DMS79 (cell line): Measurements from ENCODE around the gene CGB3.
A peak's percentile ranks its signal among the peaks of the same experiment; 100 is the strongest.
"Not testable (repeated sequence)": the region's sequence is repeated elsewhere in the genome, so short reads cannot be mapped to it uniquely, and the experiment has no call there.

ENCODE experiments used
- DNase-seq: peaks from one replicate; lab custom pipeline; 2025; lab: John Stamatoyannopoulos, UW

Gene CGB3

DNA sequence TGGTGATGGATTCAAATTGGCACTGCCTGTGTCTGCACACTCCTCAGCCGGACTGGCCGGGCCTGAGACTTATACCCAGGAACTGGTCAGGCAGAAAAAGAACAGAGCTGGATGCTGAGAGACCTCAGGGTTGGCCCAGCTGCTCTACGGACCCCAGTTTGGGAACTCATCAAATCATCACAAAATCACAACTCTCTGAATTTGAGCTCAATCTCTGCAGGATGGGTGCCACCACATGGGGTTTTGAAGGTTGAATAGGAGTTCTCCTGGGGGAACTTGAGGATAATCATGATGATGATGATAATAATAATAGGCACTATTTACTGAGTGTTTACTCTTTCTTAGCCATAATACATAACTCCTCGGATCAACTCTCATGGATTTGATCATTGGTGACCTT is 18.5 kb upstream of the CGB3 start:
- DNase-seq, result not testable (repeated sequence)

DNA sequence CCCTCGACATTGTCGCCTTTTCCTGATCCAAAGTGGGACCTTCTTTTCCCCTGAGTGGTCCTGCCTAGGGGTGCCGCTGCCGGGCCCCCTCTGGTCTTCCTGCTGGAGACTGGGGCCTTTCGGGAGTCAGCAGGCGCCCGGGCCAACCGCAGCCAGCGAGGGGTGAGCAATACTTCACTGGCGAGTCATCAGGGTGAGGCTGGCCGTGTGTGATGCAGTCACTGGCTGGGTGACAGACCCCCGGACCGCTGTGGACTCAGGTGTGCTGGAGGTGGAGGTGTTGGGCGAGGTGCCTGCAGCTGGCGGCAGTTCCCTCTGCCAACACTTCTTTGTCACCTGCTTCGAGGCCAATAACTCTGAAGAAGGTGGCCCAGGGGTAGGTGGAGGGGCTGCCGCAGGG is 18.0 kb upstream of the CGB3 start:
- no peak for DNase-seq

- not testable (repeated sequence) for DNase-seq
Observed at GRCh38 chr19:49039736-49040135, 15.6 kb upstream of the CGB3 start.

DNA sequence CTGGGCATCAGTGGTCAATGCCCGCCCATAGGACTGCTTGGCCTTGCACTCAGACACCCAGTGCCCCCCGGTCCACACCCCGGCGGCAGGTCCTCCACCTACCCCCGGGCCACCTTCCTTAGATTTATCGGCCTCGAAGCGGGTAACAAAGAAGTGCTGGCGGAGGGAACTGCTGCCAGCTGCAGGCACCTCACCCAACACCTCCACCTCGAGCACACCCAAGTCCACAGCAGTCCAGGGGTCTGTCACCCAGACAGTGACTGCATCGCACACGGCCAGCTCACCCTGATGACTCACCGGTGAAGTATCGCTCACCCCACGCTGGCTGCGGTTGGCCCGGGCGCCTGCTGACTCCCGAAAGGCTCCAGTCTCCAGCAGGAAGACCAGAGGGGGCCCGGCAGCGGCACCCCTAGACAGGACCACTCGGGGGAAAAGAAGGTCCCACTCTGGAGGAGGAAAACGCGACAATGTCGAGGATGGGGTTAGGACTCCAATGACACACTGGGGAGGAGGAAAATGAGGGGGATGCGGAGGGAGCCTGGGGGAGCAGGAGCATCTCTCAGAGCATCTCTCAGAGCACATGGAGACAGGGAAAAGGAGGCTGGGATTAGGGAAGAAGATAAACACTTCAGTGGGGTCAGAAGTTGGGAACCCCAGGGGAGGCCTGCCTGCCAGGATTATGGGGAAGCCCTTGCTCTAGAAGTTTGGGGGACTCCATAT is 14.6 kb upstream of the CGB3 start:
- not testable (repeated sequence) for DNase-seq

- not testable (repeated sequence) for DNase-seq
Observed at GRCh38 chr19:49038111-49038510, 14.0 kb upstream of the CGB3 start.

GRCh38 chr19:49036815-49037214 is 12.7 kb upstream of the CGB3 start, which contains the start of gene CGB1:
Gene CGB1 (minus strand): TSS chr19:49036895. CDS start chr19:49036711, 184 bp downstream.
- not testable (repeated sequence) for DNase-seq

GRCh38 chr19:49031642-49032301 is 7.6 kb upstream of the CGB3 start, which contains the start of gene CGB2:
Gene CGB2 (plus strand): TSS chr19:49031890. CDS start chr19:49032096, 206 bp downstream.
- not testable (repeated sequence) for DNase-seq

GRCh38 chr19:49030323-49030722 is 6.2 kb upstream of the CGB3 start:
- DNase-seq, result not testable (repeated sequence)

DNA sequence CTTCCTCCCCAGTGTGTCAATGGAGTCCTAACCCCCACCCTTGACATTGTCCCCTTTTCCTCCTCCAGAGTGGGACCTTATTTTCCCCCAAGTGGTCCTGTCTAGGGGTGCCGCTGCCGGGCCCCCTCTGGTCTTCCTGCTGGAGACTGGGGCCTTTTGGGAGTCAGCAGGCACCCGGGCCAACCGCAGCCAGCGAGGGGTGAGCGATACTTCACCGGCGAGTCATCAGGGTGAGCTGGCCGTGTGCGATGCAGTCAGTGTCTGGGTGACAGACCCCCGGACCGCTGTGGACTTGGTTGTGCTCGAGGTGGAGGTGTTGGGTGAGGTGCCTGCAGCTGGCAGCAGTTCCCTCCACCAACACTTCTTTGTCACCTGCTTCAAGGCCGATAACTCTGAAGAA is 5.6 kb upstream of the CGB3 start:
- not testable (repeated sequence) for DNase-seq

DNA sequence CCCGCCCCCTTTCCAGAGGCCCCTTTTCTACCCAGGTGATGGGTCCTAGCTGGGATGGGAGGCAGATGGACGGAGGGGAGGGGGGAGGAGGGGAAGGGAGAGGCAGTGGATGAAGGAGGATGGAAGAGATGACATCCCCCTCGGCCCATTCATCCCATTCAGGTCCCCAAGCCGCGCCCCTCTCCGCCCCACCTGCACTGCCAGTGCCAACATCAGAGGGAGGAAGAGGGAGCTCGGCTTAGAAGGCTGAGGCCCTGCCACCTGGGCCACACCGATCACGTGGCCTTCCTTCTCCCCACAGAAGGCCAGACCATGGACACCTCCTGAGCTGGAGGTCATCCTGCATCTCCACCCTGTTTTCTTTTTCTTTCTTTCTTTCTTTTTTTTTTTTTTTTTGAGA is 4.6 kb upstream of the CGB3 start:
- DNase-seq, result not testable (repeated sequence)

- not testable (repeated sequence) for DNase-seq
Observed at GRCh38 chr19:49025599-49025998, 1.5 kb upstream of the CGB3 start.

GRCh38 chr19:49025088-49025487 is 955 bp upstream of the CGB3 start:
- DNase-seq, result not testable (repeated sequence)

DNA sequence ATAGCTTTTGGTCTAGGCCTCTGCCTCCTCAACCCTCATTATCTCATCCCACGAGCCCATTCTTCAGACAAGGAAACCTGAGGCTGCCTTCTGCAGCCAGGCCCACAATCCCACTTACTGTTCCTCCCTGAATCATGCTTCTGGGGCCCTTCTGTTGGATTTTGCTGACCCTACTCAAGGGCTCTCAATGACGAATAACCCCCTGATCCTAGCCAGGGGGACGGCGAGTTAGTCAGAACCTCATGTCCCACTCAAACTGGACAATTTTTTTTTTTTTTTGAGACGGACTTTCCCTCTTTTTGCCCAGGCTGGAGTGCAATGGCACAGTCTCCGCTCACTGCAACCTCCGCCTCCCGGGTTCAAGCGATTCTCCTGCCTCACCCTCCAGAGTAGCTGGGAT is 2.0 kb downstream of the CGB3 start:
- DNase-seq, result no peak

GRCh38 chr19:49020931-49021895 is 2.9 kb downstream of the CGB3 start:
- DNase-seq, result no peak

DNA sequence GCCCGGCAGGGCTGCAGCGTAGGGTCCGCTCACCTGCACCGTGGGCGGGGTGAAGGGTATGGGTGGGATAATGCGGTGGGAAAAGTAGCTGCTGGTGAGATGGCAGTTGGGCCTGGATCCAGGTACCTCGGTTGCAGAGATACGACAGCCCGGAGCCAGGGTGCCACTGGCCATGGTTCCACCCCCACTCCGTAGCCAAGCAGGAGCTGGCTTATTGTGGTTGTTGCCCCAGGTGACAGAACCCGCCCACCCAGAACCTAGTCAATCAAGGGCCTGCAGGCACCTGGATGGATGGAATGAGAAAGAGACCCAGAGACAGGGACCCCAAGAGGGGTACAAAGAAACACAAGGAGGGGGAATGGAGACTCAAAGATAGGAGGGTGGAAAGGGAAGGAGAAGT is 3.8 kb downstream of the CGB3 start:
- no peak for DNase-seq

- no peak for DNase-seq
Observed at GRCh38 chr19:49019242-49019932, 4.7 kb downstream of the CGB3 start.

DNA sequence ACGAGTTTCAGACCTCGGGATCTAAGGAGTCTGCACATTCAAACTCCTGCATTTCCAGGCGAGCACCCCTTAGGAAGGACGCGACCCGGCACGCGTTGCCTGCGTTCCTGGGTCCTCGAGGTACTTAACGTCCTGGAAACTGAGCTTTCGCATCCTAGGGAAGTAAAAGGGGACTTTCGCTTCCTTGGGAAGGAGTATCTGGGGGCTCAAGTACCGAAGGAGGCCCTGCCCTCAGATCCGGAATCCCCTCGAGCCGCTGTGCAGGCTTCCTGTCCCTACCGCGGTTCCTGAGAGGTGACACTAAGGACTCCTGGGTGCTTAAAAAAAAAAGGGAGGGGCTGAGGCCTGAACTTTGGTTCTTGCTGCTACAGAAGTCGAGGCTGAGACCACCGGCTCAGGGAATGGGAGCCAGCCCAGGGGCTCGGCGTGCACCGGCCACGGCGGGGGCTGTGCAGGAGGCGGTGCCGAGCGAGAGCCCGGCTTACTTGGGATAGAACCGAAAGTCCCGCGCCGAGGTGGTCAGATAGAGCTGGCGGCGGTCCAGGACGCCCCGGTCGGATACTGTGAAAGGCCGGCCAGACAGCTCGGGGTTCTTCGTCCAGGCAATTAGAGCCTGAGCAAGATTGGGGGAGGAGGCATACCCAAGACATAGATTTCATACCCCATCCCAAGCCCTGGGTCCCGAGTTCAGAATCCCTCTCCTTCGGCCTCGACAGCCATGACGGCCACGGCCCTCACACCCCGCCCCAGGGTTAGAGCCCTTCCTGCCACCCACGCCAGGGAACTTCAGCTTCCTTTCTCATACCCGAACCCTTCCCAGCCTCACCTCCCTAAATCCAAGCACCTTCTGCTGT is 5.5 kb downstream of the CGB3 start:
- DNase-seq, result not testable (repeated sequence)

DNA sequence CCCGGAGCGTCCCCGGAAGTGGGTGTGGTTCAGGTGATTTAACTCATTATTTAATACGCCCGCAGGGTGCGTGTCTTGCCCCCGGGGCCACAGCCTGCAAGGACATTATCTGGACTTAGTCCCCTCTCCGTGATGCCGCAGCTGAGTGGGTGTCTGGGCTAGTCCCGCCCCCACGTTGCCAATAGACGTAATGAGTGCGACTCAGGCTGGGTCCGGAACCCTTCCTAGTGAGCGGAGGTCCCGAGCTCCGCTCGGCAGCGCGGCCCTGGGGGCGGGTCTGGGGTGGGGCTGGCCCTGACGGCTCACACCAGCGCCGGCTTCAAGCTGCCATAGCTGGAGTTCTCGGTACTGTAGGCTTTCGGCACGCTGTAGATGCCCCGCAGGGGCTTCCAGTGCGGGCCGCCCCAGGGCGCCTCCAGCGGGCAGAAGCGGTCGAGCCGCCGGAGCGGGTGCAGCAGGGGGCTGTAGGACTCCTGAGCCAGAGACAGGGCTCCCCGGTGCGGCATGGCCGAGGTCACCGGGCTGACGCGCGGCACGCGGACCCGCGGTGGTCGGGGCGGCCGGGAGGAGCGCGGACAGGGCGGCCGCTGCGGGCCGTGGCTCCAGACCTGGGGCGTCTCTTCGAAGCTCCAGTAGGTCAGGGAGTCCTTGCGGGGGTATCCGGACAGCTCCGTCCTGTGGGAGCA is 6.3 kb downstream of the CGB3 start:
- DNase-seq, result peak; percentile 17

DNA sequence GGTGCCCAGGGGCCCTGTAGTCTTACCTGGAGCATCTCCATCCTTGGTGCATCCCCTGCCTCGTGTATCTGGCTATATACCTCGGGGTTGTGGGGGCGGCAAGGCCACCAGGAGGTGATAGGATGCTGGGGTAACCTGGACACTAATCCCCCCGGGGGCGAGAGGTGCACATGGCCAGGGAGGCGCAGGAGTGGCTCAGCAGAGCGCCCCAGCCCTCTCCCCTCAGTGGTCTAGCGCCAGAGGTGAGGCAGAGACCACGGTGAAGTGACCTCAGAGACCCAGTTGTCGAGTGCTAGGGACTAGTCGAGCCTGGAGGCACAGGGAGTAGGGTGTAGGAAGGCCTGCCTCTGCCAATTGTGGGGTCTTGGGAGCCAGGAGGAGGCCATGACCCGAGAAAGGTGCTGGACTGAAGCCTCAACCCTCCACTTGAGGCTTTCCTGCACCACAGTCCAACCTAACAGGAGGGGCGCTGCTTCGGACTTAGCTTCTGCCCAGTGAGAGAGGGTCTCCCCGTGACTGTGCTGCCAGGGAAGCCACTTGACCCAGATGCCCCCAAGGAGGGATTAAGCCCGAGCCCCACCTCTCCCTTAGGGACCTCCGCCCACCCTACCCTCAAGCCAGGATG is 7.0 kb downstream of the CGB3 start, which contains the start of gene LHB:
LHB (minus strand) TSS at position 51 of the 625 bp plus-strand sequence; CDS start at position 41, 10 bp downstream.
- no peak for DNase-seq
